ENCODE measurements around the gene SLC35A3. TPM values are rescaled to one million over a fixed set of nuclear protein-coding genes. Genes with fewer than 3 reads are reported as not detected.
A peak's percentile ranks its signal among the peaks of the same experiment; 100 is the strongest.

The SLC35A3 gene
- total RNA-seq: 28.2 TPM
- 25.9 TPM for polyA plus RNA-seq
- long read RNA-seq, donor 1: 0 reads
- long read RNA-seq, donor 2, full-length matches to known transcripts: 10 of 18 reads
- long read RNA-seq, donor 2, partial matches to known transcripts: 8 of 18 reads
- long read RNA-seq, donor 2, other reads (novel, unspliced or antisense): 0 of 18 reads
- long read RNA-seq, donor 3, full-length matches to known transcripts: 9 of 23 reads
- long read RNA-seq, donor 3, partial matches to known transcripts: 14 of 23 reads
- long read RNA-seq, donor 3, other reads (novel, unspliced or antisense): 0 of 23 reads
- long read RNA-seq, donor 4, partial matches to known transcripts: 0 of 1 reads
- long read RNA-seq, donor 4, other reads (novel, unspliced or antisense): 0 of 1 reads
- long read RNA-seq, donor 5, full-length matches to known transcripts: 7 of 14 reads
- long read RNA-seq, donor 5, partial matches to known transcripts: 7 of 14 reads
- long read RNA-seq, donor 5, other reads (novel, unspliced or antisense): 0 of 14 reads
- long read RNA-seq, donor 6, full-length matches to known transcripts: 6 of 13 reads
- long read RNA-seq, donor 6, partial matches to known transcripts: 7 of 13 reads
- long read RNA-seq, donor 6, other reads (novel, unspliced or antisense): 0 of 13 reads
- long read RNA-seq, donor 7, full-length matches to known transcripts: 12 of 12 reads
- long read RNA-seq, donor 7, partial matches to known transcripts: 0 of 12 reads
- long read RNA-seq, donor 7, other reads (novel, unspliced or antisense): 0 of 12 reads
- long read RNA-seq, donor 8: 0 reads
- long read RNA-seq, donor 9, full-length matches to known transcripts: 5 of 5 reads
- long read RNA-seq, donor 9, partial matches to known transcripts: 0 of 5 reads
- long read RNA-seq, donor 9, other reads (novel, unspliced or antisense): 0 of 5 reads
- long read RNA-seq, donor 10, full-length matches to known transcripts: 7 of 7 reads
- long read RNA-seq, donor 10, partial matches to known transcripts: 0 of 7 reads
- long read RNA-seq, donor 10, other reads (novel, unspliced or antisense): 0 of 7 reads

- Histone ChIP-seq H3K4me1 (ENCODE audit: control insufficient read depth in 2 of 2, insufficient read depth in 2 of 2, low read length in 2 of 2) (peaks cover 2 to 20% of the 10 kb centered on the region in 2 donors), H3K27ac (ENCODE audit: low read depth in 1 of 2, low read length in 1 of 2) (peak within 1 kb of the TSS; percentile 77 to 89), H3K27me3 (ENCODE audit: control insufficient read depth in 2 of 2, insufficient read depth in 1 of 2, low read length in 1 of 2) (no peaks in the 10 kb centered on the region), H3K9me3 (ENCODE audit: control insufficient read depth in 2 of 2, insufficient read depth in 1 of 2, low read length in 1 of 2) (no peaks in the 10 kb centered on the region), H3K36me3 (ENCODE audit: control insufficient read depth in 2 of 2, insufficient read depth in 2 of 2, low read length in 1 of 2) (peaks cover 0 to 6% of the 10 kb centered on the region in 2 donors), H3K4me3 (ENCODE audit: low read length in 2 of 2) (peak within 1 kb of the TSS; percentile 79 to 88)
- WGBS: under 1% methylated on average over 74 of the region's 74 CpGs
- peak; percentile 55 to 93 (median 75) for DNase-seq (ENCODE audit: low read depth in 6 of 9, low spot score in 9 of 9)
Observed at GRCh38 chr1:99969729-99970621, at the start of gene SLC35A3. SLC35A3 (plus strand) TSS chr1:99969996; CDS start chr1:99993555, 23,559 bp downstream.

- no peak overlapping the region for H3K27ac ChIP-seq (ENCODE audit: low read depth in 1 of 2, low read length in 1 of 2)
- H3K27me3 ChIP-seq (ENCODE audit: control insufficient read depth in 2 of 2, insufficient read depth in 1 of 2, low read length in 1 of 2): no peaks in the 10 kb centered on the region
- H3K4me3 ChIP-seq (ENCODE audit: low read length in 2 of 2): no peak overlapping the region
- no peaks in the 10 kb centered on the region for H3K4me1 ChIP-seq (ENCODE audit: control insufficient read depth in 2 of 2, insufficient read depth in 2 of 2, low read length in 2 of 2)
- peaks cover 1 to 6% of the 10 kb centered on the region in 2 donors for H3K9me3 ChIP-seq (ENCODE audit: control insufficient read depth in 2 of 2, insufficient read depth in 1 of 2, low read length in 1 of 2)
- H3K36me3 ChIP-seq (ENCODE audit: control insufficient read depth in 2 of 2, insufficient read depth in 2 of 2, low read length in 1 of 2): no peaks in the 10 kb centered on the region
- no peak for DNase-seq (ENCODE audit: low read depth in 6 of 9, low spot score in 9 of 9)
Observed at GRCh38 chr1:99934801-99935200, 35.0 kb upstream of the SLC35A3 start.

GRCh38 chr1:99935534-99935933 lies 34.3 kb upstream of the SLC35A3 start:
- H3K9me3 ChIP-seq (ENCODE audit: control insufficient read depth in 2 of 2, insufficient read depth in 1 of 2, low read length in 1 of 2): peaks cover 1 to 6% of the 10 kb centered on the region in 2 donors
- no peak for DNase-seq (ENCODE audit: low read depth in 6 of 9, low spot score in 9 of 9)
- H3K36me3 ChIP-seq (ENCODE audit: control insufficient read depth in 2 of 2, insufficient read depth in 2 of 2, low read length in 1 of 2): no peaks in the 10 kb centered on the region
- H3K27ac ChIP-seq (ENCODE audit: low read depth in 1 of 2, low read length in 1 of 2): no peak overlapping the region
- no peaks in the 10 kb centered on the region for H3K27me3 ChIP-seq (ENCODE audit: control insufficient read depth in 2 of 2, insufficient read depth in 1 of 2, low read length in 1 of 2)
- WGBS: 95% methylated on average over 1 of the region's 1 CpG
- H3K4me3 ChIP-seq (ENCODE audit: low read length in 2 of 2): no peak overlapping the region
- no peaks in the 10 kb centered on the region for H3K4me1 ChIP-seq (ENCODE audit: control insufficient read depth in 2 of 2, insufficient read depth in 2 of 2, low read length in 2 of 2)

GRCh38 chr1:99936071-99936470 lies 33.7 kb upstream of the SLC35A3 start:
- WGBS: 100% methylated on average over 3 of the region's 3 CpGs
- Histone ChIP-seq H3K4me1 (ENCODE audit: control insufficient read depth in 2 of 2, insufficient read depth in 2 of 2, low read length in 2 of 2) (no peaks in the 10 kb centered on the region), H3K4me3 (ENCODE audit: low read length in 2 of 2) (no peak overlapping the region), H3K27me3 (ENCODE audit: control insufficient read depth in 2 of 2, insufficient read depth in 1 of 2, low read length in 1 of 2) (no peaks in the 10 kb centered on the region), H3K9me3 (ENCODE audit: control insufficient read depth in 2 of 2, insufficient read depth in 1 of 2, low read length in 1 of 2) (peaks cover 1 to 6% of the 10 kb centered on the region in 2 donors), H3K27ac (ENCODE audit: low read depth in 1 of 2, low read length in 1 of 2) (no peak overlapping the region), H3K36me3 (ENCODE audit: control insufficient read depth in 2 of 2, insufficient read depth in 2 of 2, low read length in 1 of 2) (no peaks in the 10 kb centered on the region)
- no peak for DNase-seq (ENCODE audit: low read depth in 6 of 9, low spot score in 9 of 9)

- Histone ChIP-seq H3K27ac (ENCODE audit: low read depth in 1 of 2, low read length in 1 of 2) (no peak overlapping the region), H3K36me3 (ENCODE audit: control insufficient read depth in 2 of 2, insufficient read depth in 2 of 2, low read length in 1 of 2) (no peaks in the 10 kb centered on the region), H3K4me3 (ENCODE audit: low read length in 2 of 2) (no peak overlapping the region), H3K4me1 (ENCODE audit: control insufficient read depth in 2 of 2, insufficient read depth in 2 of 2, low read length in 2 of 2) (peaks cover 0 to 3% of the 10 kb centered on the region in 2 donors), H3K9me3 (ENCODE audit: control insufficient read depth in 2 of 2, insufficient read depth in 1 of 2, low read length in 1 of 2) (no peaks in the 10 kb centered on the region), H3K27me3 (ENCODE audit: control insufficient read depth in 2 of 2, insufficient read depth in 1 of 2, low read length in 1 of 2) (no peaks in the 10 kb centered on the region)
- 100% methylated on average over 1 of the region's 1 CpG for WGBS
- DNase-seq (ENCODE audit: low read depth in 6 of 9, low spot score in 9 of 9): no peak
Observed at GRCh38 chr1:99942723-99943122, 27.1 kb upstream of the SLC35A3 start.

- no peak overlapping the region for H3K27ac ChIP-seq (ENCODE audit: low read depth in 1 of 2, low read length in 1 of 2)
- peaks cover 0 to 3% of the 10 kb centered on the region in 2 donors for H3K4me1 ChIP-seq (ENCODE audit: control insufficient read depth in 2 of 2, insufficient read depth in 2 of 2, low read length in 2 of 2)
- no peaks in the 10 kb centered on the region for H3K9me3 ChIP-seq (ENCODE audit: control insufficient read depth in 2 of 2, insufficient read depth in 1 of 2, low read length in 1 of 2)
- no peaks in the 10 kb centered on the region for H3K27me3 ChIP-seq (ENCODE audit: control insufficient read depth in 2 of 2, insufficient read depth in 1 of 2, low read length in 1 of 2)
- no peak for DNase-seq (ENCODE audit: low read depth in 6 of 9, low spot score in 9 of 9)
- 93% methylated on average over 7 of the region's 7 CpGs for WGBS
- no peaks in the 10 kb centered on the region for H3K36me3 ChIP-seq (ENCODE audit: control insufficient read depth in 2 of 2, insufficient read depth in 2 of 2, low read length in 1 of 2)
- no peak overlapping the region for H3K4me3 ChIP-seq (ENCODE audit: low read length in 2 of 2)
Observed at GRCh38 chr1:99943223-99943794, 26.5 kb upstream of the SLC35A3 start.

GRCh38 chr1:99944192-99944591 lies 25.6 kb upstream of the SLC35A3 start:
- H3K36me3 ChIP-seq (ENCODE audit: control insufficient read depth in 2 of 2, insufficient read depth in 2 of 2, low read length in 1 of 2): no peaks in the 10 kb centered on the region
- H3K27me3 ChIP-seq (ENCODE audit: control insufficient read depth in 2 of 2, insufficient read depth in 1 of 2, low read length in 1 of 2): no peaks in the 10 kb centered on the region
- DNase-seq (ENCODE audit: low read depth in 6 of 9, low spot score in 9 of 9): no peak
- no peaks in the 10 kb centered on the region for H3K9me3 ChIP-seq (ENCODE audit: control insufficient read depth in 2 of 2, insufficient read depth in 1 of 2, low read length in 1 of 2)
- H3K4me1 ChIP-seq (ENCODE audit: control insufficient read depth in 2 of 2, insufficient read depth in 2 of 2, low read length in 2 of 2): peaks cover 0 to 3% of the 10 kb centered on the region in 2 donors
- WGBS: 96% methylated on average over 1 of the region's 1 CpG
- H3K4me3 ChIP-seq (ENCODE audit: low read length in 2 of 2): no peak overlapping the region
- no peak overlapping the region for H3K27ac ChIP-seq (ENCODE audit: low read depth in 1 of 2, low read length in 1 of 2)

GRCh38 chr1:99945174-99945573 lies 24.6 kb upstream of the SLC35A3 start:
- H3K27ac ChIP-seq (ENCODE audit: low read depth in 1 of 2, low read length in 1 of 2): no peak overlapping the region
- no peaks in the 10 kb centered on the region for H3K9me3 ChIP-seq (ENCODE audit: control insufficient read depth in 2 of 2, insufficient read depth in 1 of 2, low read length in 1 of 2)
- no peak for DNase-seq (ENCODE audit: low read depth in 6 of 9, low spot score in 9 of 9)
- no peaks in the 10 kb centered on the region for H3K36me3 ChIP-seq (ENCODE audit: control insufficient read depth in 2 of 2, insufficient read depth in 2 of 2, low read length in 1 of 2)
- no peak overlapping the region for H3K4me3 ChIP-seq (ENCODE audit: low read length in 2 of 2)
- 92% methylated on average over 1 of the region's 1 CpG for WGBS
- H3K4me1 ChIP-seq (ENCODE audit: control insufficient read depth in 2 of 2, insufficient read depth in 2 of 2, low read length in 2 of 2): peaks cover 0 to 3% of the 10 kb centered on the region in 2 donors
- no peaks in the 10 kb centered on the region for H3K27me3 ChIP-seq (ENCODE audit: control insufficient read depth in 2 of 2, insufficient read depth in 1 of 2, low read length in 1 of 2)

All from thymus (tissue), 14 donors.